K562 (cell line): ENCODE measurements around the gene KRT33A. TPM values are rescaled to one million over a fixed set of nuclear protein-coding genes. Genes with fewer than 3 reads are reported as not detected.

Experiments
- ATAC-seq: fragments of 200-7000 bp; cut with Tn5 transposase; 3 replicates; pipeline ENCODE4 v1.9.1; 2020; ENCODE audit warnings: moderate library complexity
- BruUV-seq: library from RNA; stranded (reverse); fragments of 400-500 nt; replicated peaks from 2 replicates; lab custom pipeline; 2021; lab: Mats Ljungman, UMichigan
- CTCF ChIA-PET: fragments of 300-600 bp; formaldehyde crosslinking; extraction: SDS; loops from one replicate; lab custom pipeline; 2021; ENCODE audit warnings: low intra/inter-chr PET ratio; lab: Yijun Ruan, JAX
- POLR2A ChIA-PET: fragments of 300-600, 350-650 bp; sonication (Branson Sonifier 250); formaldehyde crosslinking; extraction: SDS; loops from one replicate; lab custom pipeline; 2021; ENCODE audit warnings: antibody characterized with exemption, inconsistent platforms; lab: Yijun Ruan, JAX
- DNase-seq, 4 experiments: peaks; one replicate each; pipeline versions ENCODE4 v3.0.0 to v3.0.0-alpha.2; 2011 to 2018; ENCODE audit warnings: low spot score in 3 of 4, mixed read lengths in 3 of 4; ENCODE audit errors: extremely low read depth in 1 of 4
- FAIRE-seq: peaks from 2 replicates; lab custom pipeline; 2011; peaks lifted over from hg19 to GRCh38; lab: Jason Lieb, UNC
- H2AFZ ChIP-seq: 2 replicates; pipeline ENCODE4 v1.6.0; 2011; ENCODE audit warnings: low read depth, low read length, control low read depth, inconsistent platforms
- H3K27ac ChIP-seq: fragments of 200-600 bp; 3 replicates; pipeline ENCODE4 v1.8.0; 2011; ENCODE audit warnings: low read depth, mild to moderate bottlenecking, control low read depth, inconsistent platforms, low read length, moderate library complexity, mixed read lengths; ENCODE audit errors: extremely low read depth
- H3K27me3 ChIP-seq, 2 experiments: fragments of 300-600 bp in 1 of 2; 2 replicates in 1 of 2; 3 replicates in 1 of 2; pipeline versions ENCODE4 v1.6.0 to v1.8.0; 2011; ENCODE audit warnings: inconsistent platforms in 2 of 2, low read length in 2 of 2, mild to moderate bottlenecking in 1 of 2, mixed read lengths in 1 of 2, moderate library complexity in 1 of 2; ENCODE audit not compliant: control insufficient read depth in 2 of 2, insufficient read depth in 2 of 2
- H3K36me3 ChIP-seq: fragments of 300-600 bp; 3 replicates; pipeline ENCODE4 v1.8.0; 2011; ENCODE audit warnings: mild to moderate bottlenecking, low read length, inconsistent platforms; ENCODE audit not compliant: control insufficient read depth, insufficient read depth
- H3K4me1 ChIP-seq, 2 experiments: fragments of 200-600 bp in 1 of 2; replicated peaks in 1 of 2; 2 replicates in 1 of 2; 3 replicates in 1 of 2; pipeline versions ENCODE4 v1.5.1 to v1.8.0; 2011; ENCODE audit warnings: inconsistent platforms in 2 of 2, low read length in 2 of 2, mild to moderate bottlenecking in 1 of 2, mixed read lengths in 1 of 2, moderate library complexity in 1 of 2; ENCODE audit not compliant: control insufficient read depth in 2 of 2, insufficient read depth in 2 of 2
- H3K4me2 ChIP-seq: 2 replicates; pipeline ENCODE4 v1.6.1; 2011; ENCODE audit warnings: low read length, control low read depth, inconsistent platforms, mixed read lengths; ENCODE audit not compliant: insufficient read depth
- H3K4me3 ChIP-seq: fragments of 200-600 bp; sonication (generic), shearing (Covaris generic); 2 replicates; pipeline ENCODE4 v1.5.1; 2016; ENCODE audit warnings: control low read depth, inconsistent platforms
- H3K79me2 ChIP-seq: fragments of 200-600 bp; 3 replicates; pipeline ENCODE4 v1.8.0; 2011; ENCODE audit warnings: low read length, inconsistent platforms; ENCODE audit not compliant: control insufficient read depth, insufficient read depth
- H3K9ac ChIP-seq, 2 experiments: 2 replicates each; pipeline versions ENCODE4 v1.6.0 to v1.6.1; 2011; ENCODE audit warnings: low read depth in 2 of 2, low read length in 2 of 2, control low read depth in 1 of 2, inconsistent platforms in 1 of 2, mild to moderate bottlenecking in 1 of 2, mixed read lengths in 1 of 2; ENCODE audit not compliant: insufficient read depth in 1 of 2
- H3K9me1 ChIP-seq: one replicate; pipeline ENCODE4 v1.6.0; 2011; ENCODE audit warnings: inconsistent platforms, mild to moderate bottlenecking, low read length, moderate library complexity; ENCODE audit not compliant: control insufficient read depth, insufficient read depth
- H3K9me3 ChIP-seq: replicated peaks from 2 replicates; pipeline ENCODE4 v1.5.1; 2011; ENCODE audit warnings: low read depth, low read length, inconsistent platforms; ENCODE audit not compliant: control insufficient read depth, insufficient read depth
- H4K20me1 ChIP-seq: replicated peaks from 2 replicates; pipeline ENCODE4 v1.6.1; 2011; ENCODE audit warnings: low read length, inconsistent platforms, mixed read lengths; ENCODE audit not compliant: control insufficient read depth, insufficient read depth
- BHLHE40 ChIP-seq: IDR thresholded peaks from 2 replicates; pipeline ENCODE4 v1.6.1; 2011; ENCODE audit warnings: low read length, improper control_type of control experiment
- E2F6 ChIP-seq, 2 experiments: IDR thresholded peaks; 2 replicates each; pipeline ENCODE4 v1.6.1; 2011; ENCODE audit warnings: borderline replicate concordance in 1 of 2, control low read depth in 1 of 2, low read depth in 1 of 2, low read length in 1 of 2, mild to moderate bottlenecking in 1 of 2, mixed read lengths in 1 of 2, moderate library complexity in 1 of 2; ENCODE audit not compliant: insufficient read depth in 1 of 2, insufficient read length in 1 of 2, poor library complexity in 1 of 2, severe bottlenecking in 1 of 2; ENCODE audit errors: extremely low read depth in 1 of 2
- FOXK2 ChIP-seq, 2 experiments: fragments of 450-650 bp; IDR thresholded peaks in 1 of 2; conservative IDR thresholded peaks in 1 of 2; 2 replicates each; pipeline ENCODE4 v1.6.1; 2016; ENCODE audit warnings: low read depth in 2 of 2, mild to moderate bottlenecking in 1 of 2
- HCFC1 ChIP-seq: IDR thresholded peaks from 2 replicates; pipeline ENCODE4 v1.6.1; 2012; ENCODE audit warnings: low read depth, low read length, improper control_type of control experiment
- HDAC6 ChIP-seq: IDR thresholded peaks from 2 replicates; pipeline ENCODE4 v1.6.1; 2012; ENCODE audit warnings: low read depth, mild to moderate bottlenecking, control low read depth, inconsistent platforms, low read length, moderate library complexity
- HNRNPL ChIP-seq: fragments of 200-400 bp; formaldehyde crosslinking; IDR thresholded peaks from 2 replicates; pipeline ENCODE4 v1.6.1; 2017; ENCODE audit warnings: low read depth, mild to moderate bottlenecking, low read length
- KDM5B ChIP-seq: fragments of 200-600 bp; sonication (generic); IDR thresholded peaks from 2 replicates; pipeline ENCODE4 v1.6.1; 2012; ENCODE audit warnings: low read depth, mild to moderate bottlenecking, moderate library complexity, low read length, control low read depth, inconsistent platforms; ENCODE audit not compliant: insufficient replicate concordance
- KLF13 ChIP-seq: fragments of 450-650 bp; IDR thresholded peaks from 2 replicates; pipeline ENCODE4 v1.6.1; 2016; ENCODE audit warnings: missing genetic modification characterization, low read depth, mild to moderate bottlenecking, missing compliant biosample characterization, moderate library complexity, borderline replicate concordance
- POLR3G ChIP-seq: IDR thresholded peaks from 2 replicates; pipeline ENCODE4 v1.6.1; 2011; ENCODE audit not compliant: insufficient read length, insufficient replicate concordance; ENCODE audit errors: extremely low read depth
- RBM39 ChIP-seq: fragments of 200-400 bp; formaldehyde crosslinking; optimal IDR thresholded peaks from 2 replicates; pipeline ENCODE3; 2018; ENCODE audit warnings: low read depth, low read length
- SMARCE1 ChIP-seq: fragments of 450-650 bp; IDR thresholded peaks from 2 replicates; pipeline ENCODE4 v1.7.1; 2016; ENCODE audit warnings: mild to moderate bottlenecking
- ZNF274 ChIP-seq: IDR thresholded peaks from 2 replicates; pipeline ENCODE4 v1.6.1; 2011; ENCODE audit warnings: low read depth, mild to moderate bottlenecking, low read length, moderate library complexity, borderline replicate concordance
- ZNF316 ChIP-seq: fragments of 450-650 bp; IDR thresholded peaks from 2 replicates; pipeline ENCODE4 v1.6.1; 2016
- ZNF436 ChIP-seq: fragments of 250-450, 450-650 bp; sonication (Bioruptor Pico); formaldehyde crosslinking; IDR thresholded peaks from 2 replicates; pipeline ENCODE4 v1.7.0; 2020; ENCODE audit warnings: mild to moderate bottlenecking
- ZNF717 ChIP-seq: fragments of 250-450 bp; sonication (Bioruptor Pico); IDR thresholded peaks from 2 replicates; pipeline ENCODE4 v1.5.0; 2021
- WGBS: fragments of 100-300 bp; shearing (Covaris generic); methylation state at CpG from one replicate; pipeline ENCODE4 v1.1.6; 2016; ENCODE audit warnings: low coverage, mixed read lengths; ENCODE audit not compliant: insufficient coverage; ENCODE audit errors: missing lambda C conversion rate; 5-methylcytosine and 5-hydroxymethylcytosine counted together
- in situ Hi-C: fragments of 300-500 bp; cut with MboI; formaldehyde crosslinking; loops from 4 replicates; pipeline ENCODE4 v1.15.0; 2018; ENCODE audit warnings: inconsistent platforms, mixed read lengths
- intact Hi-C: fragments of 100-400 bp; cut with micrococcal nuclease; formaldehyde crosslinking; loops from 2 replicates; pipeline ENCODE4 v1.14.2; 2022
- polyA plus RNA-seq, 8 experiments: library from polyadenylated mRNA; depleted of rRNA in 4 of 8; stranded (reverse) in 5 of 8; unstranded in 3 of 8; fragments of >200 nt; fragmentation: Nextera tagmentation in 2 of 8; fragmentation: Illumina TruSeq in 1 of 8; extraction: Ambion mirVana in 2 of 8; extraction: Trizol in 1 of 8; gene quantifications; 2 replicates each; pipeline versions ENCODE4 v1.2.1 to v1.2.3, GENCODE V29; 2011 to 2014; ENCODE audit warnings: inconsistent platforms in 1 of 8, missing spikeins in 1 of 8
- total RNA-seq, 7 experiments: library from RNA; depleted of rRNA in 6 of 7; stranded (reverse); fragments of >200 nt in 6 of 7; fragmentation: Illumina TruSeq in 2 of 7; extraction: Trizol in 2 of 7; gene quantifications; 2 replicates each; pipeline versions ENCODE4 v1.2.1 to v1.2.3, GENCODE V29; 2011 to 2021; ENCODE audit warnings: low replicate concordance in 1 of 7
- TF ChIP-seq, protein P1 (sequence below), 2 experiments: fragments of 450-650 bp; conservative IDR thresholded peaks; 2 replicates each; pipeline ENCODE4 v1.6.1; 2017; ENCODE audit warnings: mild to moderate bottlenecking in 2 of 2, moderate library complexity in 2 of 2

KRT33A gene
- total and polyA plus RNA-seq, 9 of the 15 experiments (the other 6 are each of a cell fraction or from before 2014, with no cell fraction given), result not detected

- BruUV-seq, result no TSS peak
- DNase-seq (no peak), FAIRE-seq (no peak), ATAC-seq (no peak)
- Histone ChIP-seq H3K79me2 (no peaks in the 10 kb centered on the region), H3K27me3 (peaks cover 0 to 12% of the 10 kb centered on the region in 2 experiments; a peak in 1 of 5 replicates), H4K20me1 (no peaks in the 10 kb centered on the region; the same call in 1 of the 2 replicates), H3K4me2 (no peak overlapping the region), H3K9me3 (no peaks in the 10 kb centered on the region), H3K36me3 (no peaks in the 10 kb centered on the region), H3K4me3 (no peak overlapping the region), H3K4me1 (no peaks in the 10 kb centered on the region), H3K9ac (no peak overlapping the region), H3K27ac (no peak overlapping the region), H2AFZ (no peak overlapping the region), H3K9me1 (no peaks in the 10 kb centered on the region)
- WGBS, result 0% methylated on average over 2 of the region's 2 CpGs
- POLR2A ChIA-PET, result no interaction called here
- in situ Hi-C loops (no loop called here), intact Hi-C loops (no loop called here)
- CTCF ChIA-PET, result no interaction called here
- no peak for TF ChIP-seq BHLHE40
- TF ChIP-seq POLR3G, result no peak
- TF ChIP-seq HCFC1, result no peak
- no peak for TF ChIP-seq KDM5B
- no peak for TF ChIP-seq RBM39
- no peak for TF ChIP-seq HDAC6
- TF ChIP-seq HNRNPL, result no peak
- no peak for TF ChIP-seq ZNF316
- TF ChIP-seq ZNF274, result no peak
- TF ChIP-seq SMARCE1, result no peak
- TF ChIP-seq E2F6 (IDR thresholded peaks at IDR 0.05; ENCODE audit: borderline replicate concordance in 1 of 2, extremely low read depth in 1 of 2, insufficient read depth in 1 of 2, insufficient read length in 1 of 2, low read depth in 1 of 2, low read length in 1 of 2, poor library complexity in 1 of 2, severe bottlenecking in 1 of 2), result no peak
- TF ChIP-seq KLF13 (tag), result no peak
- TF ChIP-seq, protein P1, sequence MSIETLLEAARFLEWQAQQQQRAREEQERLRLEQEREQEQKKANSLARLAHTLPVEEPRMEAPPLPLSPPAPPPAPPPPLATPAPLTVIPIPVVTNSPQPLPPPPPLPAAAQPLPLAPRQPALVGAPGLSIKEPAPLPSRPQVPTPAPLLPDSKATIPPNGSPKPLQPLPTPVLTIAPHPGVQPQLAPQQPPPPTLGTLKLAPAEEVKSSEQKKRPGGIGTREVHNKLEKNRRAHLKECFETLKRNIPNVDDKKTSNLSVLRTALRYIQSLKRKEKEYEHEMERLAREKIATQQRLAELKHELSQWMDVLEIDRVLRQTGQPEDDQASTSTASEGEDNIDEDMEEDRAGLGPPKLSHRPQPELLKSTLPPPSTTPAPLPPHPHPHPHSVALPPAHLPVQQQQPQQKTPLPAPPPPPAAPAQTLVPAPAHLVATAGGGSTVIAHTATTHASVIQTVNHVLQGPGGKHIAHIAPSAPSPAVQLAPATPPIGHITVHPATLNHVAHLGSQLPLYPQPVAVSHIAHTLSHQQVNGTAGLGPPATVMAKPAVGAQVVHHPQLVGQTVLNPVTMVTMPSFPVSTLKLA (conservative IDR thresholded peaks at IDR 0.05), result no peak
- TF ChIP-seq ZNF436, result no peak
- TF ChIP-seq ZNF717, result no peak
- TF ChIP-seq FOXK2 (conservative IDR thresholded peaks at IDR 0.05 in 1 of 2, IDR thresholded peaks at IDR 0.05 in 1 of 2; ENCODE audit: low read depth in 2 of 2), result no peak
Observed at GRCh38 chr17:41332239-41332638, 18.4 kb downstream of the KRT33A start.
